ENCODE data around the gene NAA60. TPM values are rescaled to one million over a fixed set of nuclear protein-coding genes. Genes with fewer than 3 reads are reported as not detected.

Gene NAA60
- total and polyA plus RNA-seq, 2 of the 13 experiments (the other 11 are each of a cell fraction or from before 2014, with no cell fraction given), result 14.7 to 32.0 TPM

DNA sequence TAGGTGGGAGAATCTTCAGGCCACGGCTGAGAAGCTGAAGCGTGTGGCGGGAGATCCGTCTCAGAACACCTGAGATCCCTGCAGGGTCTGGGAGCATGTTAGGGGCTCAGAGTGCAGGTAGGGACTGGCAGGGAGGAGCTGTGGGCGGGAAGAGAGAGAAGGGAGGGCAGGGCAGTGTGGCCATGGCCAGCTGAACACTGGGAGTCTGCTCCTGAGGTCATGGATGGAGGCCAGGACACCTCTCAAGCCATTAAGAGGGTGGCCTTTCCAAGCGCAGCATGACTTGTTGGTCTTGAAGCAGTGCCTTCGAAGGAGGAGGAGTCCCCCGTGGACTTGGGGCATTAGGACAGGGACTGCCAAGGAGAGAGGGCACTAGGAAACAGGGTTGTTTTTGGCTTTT, 23.7 kb downstream of the NAA60 start (continued):
- TF ChIP-seq, protein P1, sequence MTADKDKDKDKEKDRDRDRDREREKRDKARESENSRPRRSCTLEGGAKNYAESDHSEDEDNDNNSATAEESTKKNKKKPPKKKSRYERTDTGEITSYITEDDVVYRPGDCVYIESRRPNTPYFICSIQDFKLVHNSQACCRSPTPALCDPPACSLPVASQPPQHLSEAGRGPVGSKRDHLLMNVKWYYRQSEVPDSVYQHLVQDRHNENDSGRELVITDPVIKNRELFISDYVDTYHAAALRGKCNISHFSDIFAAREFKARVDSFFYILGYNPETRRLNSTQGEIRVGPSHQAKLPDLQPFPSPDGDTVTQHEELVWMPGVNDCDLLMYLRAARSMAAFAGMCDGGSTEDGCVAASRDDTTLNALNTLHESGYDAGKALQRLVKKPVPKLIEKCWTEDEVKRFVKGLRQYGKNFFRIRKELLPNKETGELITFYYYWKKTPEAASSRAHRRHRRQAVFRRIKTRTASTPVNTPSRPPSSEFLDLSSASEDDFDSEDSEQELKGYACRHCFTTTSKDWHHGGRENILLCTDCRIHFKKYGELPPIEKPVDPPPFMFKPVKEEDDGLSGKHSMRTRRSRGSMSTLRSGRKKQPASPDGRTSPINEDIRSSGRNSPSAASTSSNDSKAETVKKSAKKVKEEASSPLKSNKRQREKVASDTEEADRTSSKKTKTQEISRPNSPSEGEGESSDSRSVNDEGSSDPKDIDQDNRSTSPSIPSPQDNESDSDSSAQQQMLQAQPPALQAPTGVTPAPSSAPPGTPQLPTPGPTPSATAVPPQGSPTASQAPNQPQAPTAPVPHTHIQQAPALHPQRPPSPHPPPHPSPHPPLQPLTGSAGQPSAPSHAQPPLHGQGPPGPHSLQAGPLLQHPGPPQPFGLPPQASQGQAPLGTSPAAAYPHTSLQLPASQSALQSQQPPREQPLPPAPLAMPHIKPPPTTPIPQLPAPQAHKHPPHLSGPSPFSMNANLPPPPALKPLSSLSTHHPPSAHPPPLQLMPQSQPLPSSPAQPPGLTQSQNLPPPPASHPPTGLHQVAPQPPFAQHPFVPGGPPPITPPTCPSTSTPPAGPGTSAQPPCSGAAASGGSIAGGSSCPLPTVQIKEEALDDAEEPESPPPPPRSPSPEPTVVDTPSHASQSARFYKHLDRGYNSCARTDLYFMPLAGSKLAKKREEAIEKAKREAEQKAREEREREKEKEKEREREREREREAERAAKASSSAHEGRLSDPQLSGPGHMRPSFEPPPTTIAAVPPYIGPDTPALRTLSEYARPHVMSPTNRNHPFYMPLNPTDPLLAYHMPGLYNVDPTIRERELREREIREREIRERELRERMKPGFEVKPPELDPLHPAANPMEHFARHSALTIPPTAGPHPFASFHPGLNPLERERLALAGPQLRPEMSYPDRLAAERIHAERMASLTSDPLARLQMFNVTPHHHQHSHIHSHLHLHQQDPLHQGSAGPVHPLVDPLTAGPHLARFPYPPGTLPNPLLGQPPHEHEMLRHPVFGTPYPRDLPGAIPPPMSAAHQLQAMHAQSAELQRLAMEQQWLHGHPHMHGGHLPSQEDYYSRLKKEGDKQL (CRISPR knock-in tag; IDR thresholded peaks at IDR 0.05; ENCODE audit: low read depth), result no peak
- no peak for TF ChIP-seq ZFAT (CRISPR knock-in tag; conservative IDR thresholded peaks at IDR 0.05)

DNA sequence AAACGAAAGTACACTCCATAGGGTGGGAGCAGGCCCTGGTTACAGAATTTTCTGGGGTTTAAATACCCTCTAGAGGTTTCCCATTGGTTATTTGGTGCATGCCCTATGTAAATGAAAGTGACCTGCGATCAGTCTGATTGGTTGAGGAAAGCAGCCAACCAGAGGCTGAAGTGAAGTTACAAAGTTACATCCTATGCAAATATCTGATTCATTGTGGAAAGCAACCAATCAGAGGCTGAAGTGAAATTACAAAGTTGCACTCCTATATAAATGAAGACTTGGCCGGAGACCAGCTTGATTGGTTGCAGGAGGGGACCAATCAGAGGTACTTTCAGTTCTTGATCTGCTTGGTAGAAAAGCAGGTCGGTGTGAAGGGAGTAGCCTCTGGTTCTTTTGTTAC, 24.4 kb downstream of the NAA60 start:
- BruUV-seq (replicated peaks), result no TSS peak
- H4K20me1 ChIP-seq (ENCODE audit: insufficient read depth, low read length), result peaks cover 84% of the 10 kb centered on the region
- no peak for TF ChIP-seq ZNF883 (CRISPR knock-in tag; IDR thresholded peaks at IDR 0.05; ENCODE audit: not compliant biosample characterization)
- no peak for TF ChIP-seq MYC (CRISPR knock-in tag; IDR thresholded peaks at IDR 0.05; ENCODE audit: borderline replicate concordance)
- no peak for TF ChIP-seq RBM39 (IDR thresholded peaks at IDR 0.05; ENCODE audit: low read depth, low read length, poor library complexity, severe bottlenecking)
- TF ChIP-seq MXD4 (CRISPR knock-in tag; IDR thresholded peaks at IDR 0.05), result no peak
- TF ChIP-seq, protein P2, sequence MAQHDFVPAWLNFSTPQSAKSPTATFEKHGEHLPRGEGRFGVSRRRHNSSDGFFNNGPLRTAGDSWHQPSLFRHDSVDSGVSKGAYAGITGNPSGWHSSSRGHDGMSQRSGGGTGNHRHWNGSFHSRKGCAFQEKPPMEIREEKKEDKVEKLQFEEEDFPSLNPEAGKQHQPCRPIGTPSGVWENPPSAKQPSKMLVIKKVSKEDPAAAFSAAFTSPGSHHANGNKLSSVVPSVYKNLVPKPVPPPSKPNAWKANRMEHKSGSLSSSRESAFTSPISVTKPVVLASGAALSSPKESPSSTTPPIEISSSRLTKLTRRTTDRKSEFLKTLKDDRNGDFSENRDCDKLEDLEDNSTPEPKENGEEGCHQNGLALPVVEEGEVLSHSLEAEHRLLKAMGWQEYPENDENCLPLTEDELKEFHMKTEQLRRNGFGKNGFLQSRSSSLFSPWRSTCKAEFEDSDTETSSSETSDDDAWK (CRISPR knock-in tag; IDR thresholded peaks at IDR 0.05), result no peak
- no peak for TF ChIP-seq ATF7-NPFF (CRISPR knock-in tag; IDR thresholded peaks at IDR 0.05; ENCODE audit: low read depth)
- TF ChIP-seq, protein P3, sequence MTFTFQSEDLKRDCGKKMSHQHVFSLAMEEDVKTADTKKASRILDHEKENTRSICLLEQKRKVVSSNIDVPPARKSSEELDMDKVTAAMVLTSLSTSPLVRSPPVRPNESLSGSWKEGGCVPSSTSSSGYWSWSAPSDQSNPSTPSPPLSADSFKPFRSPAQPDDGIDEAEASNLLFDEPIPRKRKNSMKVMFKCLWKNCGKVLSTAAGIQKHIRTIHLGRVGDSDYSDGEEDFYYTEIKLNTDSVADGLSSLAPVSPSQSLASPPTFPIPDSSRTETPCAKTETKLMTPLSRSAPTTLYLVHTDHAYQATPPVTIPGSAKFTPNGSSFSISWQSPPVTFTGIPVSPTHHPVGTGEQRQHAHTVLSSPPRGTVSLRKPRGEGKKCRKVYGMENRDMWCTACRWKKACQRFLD (CRISPR knock-in tag; IDR thresholded peaks at IDR 0.05; ENCODE audit: borderline replicate concordance), result no peak
- no peak for TF ChIP-seq MEF2D (CRISPR knock-in tag; IDR thresholded peaks at IDR 0.05)
- TF ChIP-seq SIX4 (CRISPR knock-in tag; IDR thresholded peaks at IDR 0.05), result no peak
- no peak for TF ChIP-seq BRCA1 (CRISPR knock-in tag; IDR thresholded peaks at IDR 0.05)

More for the DNA sequence above, 24.4 kb downstream of the NAA60 start:
- Histone ChIP-seq H3K79me2 (ENCODE audit: insufficient read depth, low read length) (peaks cover 94% of the 10 kb centered on the region), H3K9ac (ENCODE audit: insufficient read depth, low read depth, low read length) (no peak overlapping the region), H3K4me1 (ENCODE audit: insufficient read depth, low read length) (peaks cover 32% of the 10 kb centered on the region), H3K9me3 (ENCODE audit: low read length) (no peaks in the 10 kb centered on the region), H3K4me2 (ENCODE audit: low read depth, low read length) (no peak overlapping the region), H3K4me3 (replicated peaks in 1 of 3; ENCODE audit: insufficient read depth in 1 of 3, low read depth in 2 of 3, low read length in 3 of 3) (no peak overlapping the region), H3K27ac (ENCODE audit: extremely low read length, insufficient read depth, low read length) (no peak overlapping the region), H2AFZ (ENCODE audit: low read length) (no peak overlapping the region), H3K27me3 (ENCODE audit: control insufficient read depth in 1 of 2, insufficient read depth in 2 of 2, low read length in 2 of 2) (no peaks in the 10 kb centered on the region), H3K36me3 (replicated peaks in 1 of 2; ENCODE audit: control insufficient read depth in 1 of 2, insufficient read depth in 2 of 2, low read length in 2 of 2) (peaks cover 8 to 39% of the 10 kb centered on the region in 2 experiments)
- ChIA-PET CTCF (ENCODE audit: low intra/inter-chr PET ratio, low total read pairs) (no interaction called here), POLR2A (no interaction called here)
- ATAC-seq (no peak), FAIRE-seq (no peak), DNase-seq (ENCODE audit: low spot score) (no peak)
- intact Hi-C loops (cut with micrococcal nuclease; ENCODE audit: unreplicated experiment) (no loop called here), in situ Hi-C loops (cut with HindIII; ENCODE audit: extremely low pct_ligation_motif_present, low pct_unique_long_range_greater_than_20kb) (no loop called here)
- WGBS (ENCODE audit: low lambda C conversion rate), result 92% methylated on average over 4 of the region's 4 CpGs
